Liver (tissue), 3 donors: ENCODE results near the gene SCGN.

Experiments
- CTCF ChIP-seq: fragments of 150-350 bp; IDR thresholded peaks from 2 replicates; pipeline ENCODE4 v1.5.1; 2017; ENCODE audit warnings: improper control_type of control experiment, low read depth, low read length; ENCODE audit not compliant: missing input control
- EGR1 ChIP-seq, 2 donors: IDR thresholded peaks; 2 replicates each; pipeline ENCODE4 v1.6.1; 2016 to 2018; ENCODE audit warnings: antibody characterized with exemption in 2 of 2, low read depth in 2 of 2
- FOXA1 ChIP-seq: IDR thresholded peaks from 2 replicates; pipeline ENCODE4 v1.6.1; 2016; ENCODE audit warnings: antibody characterized with exemption
- GABPA ChIP-seq, 2 donors: IDR thresholded peaks in 1 of 2; conservative IDR thresholded peaks in 1 of 2; 2 replicates each; pipeline ENCODE4 v1.6.1; 2016; ENCODE audit warnings: antibody characterized with exemption in 2 of 2, mild to moderate bottlenecking in 1 of 2, moderate library complexity in 1 of 2
- HNF4G ChIP-seq: IDR thresholded peaks from 2 replicates; pipeline ENCODE4 v1.6.1; 2016; ENCODE audit warnings: antibody characterized with exemption
- RAD21 ChIP-seq, 2 donors: IDR thresholded peaks; 2 replicates each; pipeline ENCODE4 v1.6.1; 2016; ENCODE audit warnings: antibody characterized with exemption in 2 of 2, mild to moderate bottlenecking in 2 of 2
- REST ChIP-seq: IDR thresholded peaks from 2 replicates; pipeline ENCODE4 v1.6.1; 2016; ENCODE audit warnings: antibody characterized with exemption, mild to moderate bottlenecking
- RXRA ChIP-seq, 2 donors: IDR thresholded peaks; 2 replicates each; pipeline ENCODE4 v1.6.1; 2017 to 2018; ENCODE audit warnings: antibody characterized with exemption in 2 of 2, mild to moderate bottlenecking in 1 of 2
- SP1 ChIP-seq: IDR thresholded peaks from 2 replicates; pipeline ENCODE4 v1.6.1; 2018; ENCODE audit warnings: antibody characterized with exemption, mild to moderate bottlenecking
- ZBTB33 ChIP-seq: IDR thresholded peaks from 2 replicates; pipeline ENCODE4 v1.6.1; 2016; ENCODE audit warnings: antibody characterized with exemption
- donor health status: healthy.
- donor health status: healthy.

- TF ChIP-seq CTCF (no peak), SP1 (no peak), HNF4G (no peak), EGR1 (IDR thresholded peaks at IDR 0.05; ENCODE audit: low read depth in 2 of 2) (no peak), RAD21 (IDR thresholded peaks at IDR 0.05) (no peak), ZBTB33 (no peak), GABPA (IDR thresholded peaks at IDR 0.05 in 1 of 2, conservative IDR thresholded peaks at IDR 0.05 in 1 of 2) (no peak), FOXA1 (no peak), RXRA (IDR thresholded peaks at IDR 0.05) (no peak), REST (no peak)
Observed at GRCh38 chr6:25701807-25702206, 49.8 kb downstream of the SCGN start.
